GM06990 (cell line): ENCODE data around the gene RAB6B.

ENCODE experiments used
- DNase-seq: peaks from one replicate; pipeline ENCODE4 v3.0.0-alpha.2; 2011; ENCODE audit not compliant: insufficient read length; ENCODE audit errors: extremely low read depth
- H3K27me3 ChIP-seq: replicated peaks from 2 replicates; pipeline ENCODE4 v1.6.0; 2011; ENCODE audit warnings: low read length; ENCODE audit not compliant: control insufficient read depth, insufficient read depth
- H3K36me3 ChIP-seq: 2 replicates; pipeline ENCODE4 v1.5.1; 2011; ENCODE audit warnings: low read length; ENCODE audit not compliant: control insufficient read depth, insufficient read depth
- H3K4me3 ChIP-seq: replicated peaks from 2 replicates; pipeline ENCODE4 v1.5.1; 2011; ENCODE audit warnings: low read depth, mild to moderate bottlenecking, control low read depth, low read length
- TF ChIP-seq, protein P1 (sequence below): IDR thresholded peaks from 2 replicates; pipeline ENCODE4 v1.5.1; 2011; ENCODE audit warnings: low read length, control low read depth, mild to moderate bottlenecking, inconsistent platforms; ENCODE audit not compliant: insufficient read depth, poor library complexity, severe bottlenecking

Gene RAB6B

DNA sequence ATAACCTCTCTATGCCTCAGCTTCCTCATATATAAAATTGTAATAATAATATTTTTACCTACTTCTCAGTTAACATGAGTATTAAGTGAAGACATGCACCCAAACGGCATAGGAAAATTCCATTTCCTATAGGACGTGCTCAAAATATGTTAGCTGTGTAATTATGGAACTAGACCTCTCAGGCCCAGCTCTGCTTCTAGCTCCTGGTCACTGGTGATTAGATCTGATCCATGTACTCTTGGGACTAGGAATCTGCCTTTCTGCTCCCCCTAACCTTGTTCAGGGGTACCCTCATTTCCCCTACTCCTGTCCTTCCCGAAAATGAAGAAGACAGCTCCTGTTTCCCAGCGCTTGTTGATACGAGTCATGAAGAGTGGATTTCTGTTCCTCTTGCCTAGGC lies 119.8 kb downstream of the RAB6B start:
- no peak overlapping the region for H3K4me3 ChIP-seq
- H3K36me3 ChIP-seq, result no peaks in the 10 kb centered on the region
- H3K27me3 ChIP-seq, result no peaks in the 10 kb centered on the region; the same call in none of the 2 replicates
- no peak for DNase-seq
- TF ChIP-seq, protein P1, sequence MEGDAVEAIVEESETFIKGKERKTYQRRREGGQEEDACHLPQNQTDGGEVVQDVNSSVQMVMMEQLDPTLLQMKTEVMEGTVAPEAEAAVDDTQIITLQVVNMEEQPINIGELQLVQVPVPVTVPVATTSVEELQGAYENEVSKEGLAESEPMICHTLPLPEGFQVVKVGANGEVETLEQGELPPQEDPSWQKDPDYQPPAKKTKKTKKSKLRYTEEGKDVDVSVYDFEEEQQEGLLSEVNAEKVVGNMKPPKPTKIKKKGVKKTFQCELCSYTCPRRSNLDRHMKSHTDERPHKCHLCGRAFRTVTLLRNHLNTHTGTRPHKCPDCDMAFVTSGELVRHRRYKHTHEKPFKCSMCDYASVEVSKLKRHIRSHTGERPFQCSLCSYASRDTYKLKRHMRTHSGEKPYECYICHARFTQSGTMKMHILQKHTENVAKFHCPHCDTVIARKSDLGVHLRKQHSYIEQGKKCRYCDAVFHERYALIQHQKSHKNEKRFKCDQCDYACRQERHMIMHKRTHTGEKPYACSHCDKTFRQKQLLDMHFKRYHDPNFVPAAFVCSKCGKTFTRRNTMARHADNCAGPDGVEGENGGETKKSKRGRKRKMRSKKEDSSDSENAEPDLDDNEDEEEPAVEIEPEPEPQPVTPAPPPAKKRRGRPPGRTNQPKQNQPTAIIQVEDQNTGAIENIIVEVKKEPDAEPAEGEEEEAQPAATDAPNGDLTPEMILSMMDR, result no peak

DNA sequence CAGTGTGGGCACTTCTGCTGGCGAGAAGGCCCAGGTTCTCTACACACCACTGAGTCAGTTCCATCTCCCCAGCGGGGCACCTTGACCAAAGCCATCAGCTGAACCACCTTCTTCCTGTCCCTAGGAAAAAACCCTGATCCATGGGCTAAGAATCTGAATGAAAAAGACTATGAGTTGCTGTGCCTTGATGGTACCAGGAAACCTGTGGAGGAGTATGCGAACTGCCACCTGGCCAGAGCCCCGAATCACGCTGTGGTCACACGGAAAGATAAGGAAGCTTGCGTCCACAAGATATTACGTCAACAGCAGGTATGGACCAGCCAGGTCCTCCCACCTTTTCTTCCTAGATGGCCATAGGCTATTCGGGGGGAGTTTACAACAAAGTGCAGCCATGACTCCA lies 120.4 kb downstream of the RAB6B start:
- Histone ChIP-seq H3K36me3 (no peaks in the 10 kb centered on the region), H3K4me3 (no peak overlapping the region), H3K27me3 (no peaks in the 10 kb centered on the region; the same call in none of the 2 replicates)
- no peak for DNase-seq
- TF ChIP-seq, protein P1, result no peak
